Measurements from ENCODE around the gene GAL3ST2. TPM values are rescaled to one million over a fixed set of nuclear protein-coding genes. Genes with fewer than 3 reads are reported as not detected.
A peak's percentile ranks its signal among the peaks of the same experiment; 100 is the strongest.

GAL3ST2 gene
- total RNA-seq, 5 donors from 2014 or later (not counting 1 experiment from before 2014, with no cell fraction given), result 0.80 to 1.4 TPM; not detected in 3

DNA sequence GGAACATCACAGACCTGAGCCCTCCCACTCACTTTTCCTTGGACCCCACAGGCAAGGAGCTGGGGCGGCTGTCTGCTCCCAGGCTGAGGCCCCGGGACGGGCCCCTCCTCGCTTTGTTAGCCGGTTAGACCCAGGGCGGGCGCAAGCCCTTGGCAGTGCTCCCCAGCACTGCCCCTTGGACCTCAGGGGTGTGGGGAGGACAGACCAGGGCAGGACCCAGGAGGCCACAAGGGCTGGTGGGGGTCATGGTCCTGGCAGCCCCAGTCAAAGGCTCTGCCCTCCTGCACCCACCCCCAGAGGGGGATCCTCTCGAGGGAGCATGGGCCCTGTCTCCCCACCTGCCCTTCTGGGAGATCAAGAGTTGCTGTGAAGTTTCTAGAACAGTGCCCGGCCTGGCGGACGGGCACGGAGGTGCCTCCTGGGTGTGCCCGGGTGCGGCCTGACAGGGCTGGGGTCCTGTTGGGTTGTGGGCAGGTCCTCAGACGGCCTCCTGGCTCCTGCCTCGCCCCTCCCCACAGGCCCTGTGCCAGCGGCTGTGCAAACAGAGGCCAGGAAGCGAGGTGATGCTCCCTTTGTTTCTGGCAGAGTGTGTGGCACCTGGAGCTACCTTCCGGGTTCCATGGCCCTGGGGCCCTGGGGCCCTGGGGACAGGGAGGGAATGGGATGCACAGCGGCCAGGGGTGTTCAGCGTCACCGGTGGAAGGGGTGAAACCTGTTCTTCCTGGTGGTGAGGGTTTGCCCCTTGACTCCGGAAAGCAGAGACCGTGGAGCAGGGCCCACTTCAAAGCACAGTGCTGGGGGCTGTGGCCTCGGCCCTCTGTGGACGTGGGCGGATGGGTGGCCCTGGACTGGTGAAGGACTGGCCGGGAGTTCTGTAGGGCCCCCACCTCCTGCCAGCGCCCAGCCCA lies 2.9 kb upstream of the GAL3ST2 start:
- peaks cover 2 to 28% of the 10 kb centered on the region in 2 experiments for H3K4me1 ChIP-seq (ENCODE audit: control insufficient read depth in 1 of 2, extremely low read depth in 1 of 2, insufficient read depth in 2 of 2, low read length in 2 of 2)
- POLR2A ChIA-PET, result no interaction called here
- no peak overlapping the region for H3K4me3 ChIP-seq (ENCODE audit: control insufficient read depth in 1 of 2, extremely low read depth in 1 of 2, low read length in 1 of 2)
- H3K36me3 Mint-ChIP-seq, result no peaks in the 10 kb centered on the region
- no peaks in the 10 kb centered on the region for H3K27me3 Mint-ChIP-seq
- no peak overlapping the region for H3K27ac ChIP-seq (ENCODE audit: low read length)
- H3K4me1 Mint-ChIP-seq, result peaks cover 11 to 14% (median 12%) of the 10 kb centered on the region in 3 donors
- no peak overlapping the region for H3K27ac Mint-ChIP-seq
- no peaks in the 10 kb centered on the region for H3K9me3 ChIP-seq
- H3K4me3 Mint-ChIP-seq, result no peak overlapping the region
- H3K9me3 Mint-ChIP-seq, result no peaks in the 10 kb centered on the region
- peaks cover 0 to 44% of the 10 kb centered on the region in 2 experiments for H3K27me3 ChIP-seq (replicated peaks in 1 of 2; ENCODE audit: control insufficient read depth in 2 of 2, extremely low read depth in 1 of 2, insufficient read depth in 2 of 2, low read length in 1 of 2)
- 84% methylated on average over 24 of the region's 29 CpGs for WGBS (ENCODE audit: insufficient coverage)
- ATAC-seq (replicated peaks in 1 of 4) (no peak), DNase-seq (peak in 2 of 35 experiments; percentile 11 to 20)
- CTCF ChIA-PET, result no interaction called here
- H3K36me3 ChIP-seq (ENCODE audit: control insufficient read depth in 2 of 2, extremely low read depth in 1 of 2, insufficient read depth in 1 of 2, low read length in 1 of 2), result no peaks in the 10 kb centered on the region

DNA sequence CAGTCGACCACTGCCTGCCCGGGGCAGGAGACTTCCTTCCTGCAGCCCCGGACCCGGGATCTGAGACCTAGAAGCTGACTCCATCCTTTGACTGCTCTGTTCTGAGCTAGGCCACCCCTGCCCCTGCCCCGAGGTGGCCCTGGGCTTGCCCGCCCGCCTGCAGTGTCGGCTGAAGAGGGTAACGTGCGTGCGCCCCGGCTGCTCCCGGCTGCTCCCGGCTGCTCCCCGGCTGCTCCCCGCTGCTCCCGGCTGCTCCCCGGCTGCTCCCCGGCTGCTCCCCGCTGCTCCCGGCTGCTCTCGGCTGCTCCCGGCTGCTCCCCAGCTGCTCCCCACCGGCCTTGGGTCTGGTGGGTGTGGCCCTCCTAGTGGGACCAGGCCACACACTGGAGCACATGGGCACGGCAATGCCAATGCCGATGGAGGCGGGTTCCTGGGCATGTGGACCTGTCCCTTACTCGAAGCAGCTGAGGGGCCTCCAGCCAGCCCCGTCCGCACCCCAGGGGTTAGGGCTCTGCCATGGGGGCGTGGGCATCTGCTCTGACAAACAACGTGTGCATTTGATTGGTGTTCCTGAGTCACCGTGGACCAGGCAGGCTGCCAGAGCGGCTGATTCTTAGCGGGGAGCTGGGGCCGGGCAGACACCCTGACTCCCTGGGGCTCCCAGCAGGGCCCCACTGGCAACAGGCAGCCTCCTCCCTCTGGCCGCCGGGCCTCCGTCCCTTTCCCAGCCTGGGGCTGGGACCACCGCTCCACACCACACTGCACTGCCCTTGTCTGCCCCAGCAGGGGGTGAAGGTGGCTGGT lies 2.0 kb upstream of the GAL3ST2 start:
- no peaks in the 10 kb centered on the region for H3K9me3 Mint-ChIP-seq
- H3K9me3 ChIP-seq, result no peaks in the 10 kb centered on the region
- H3K4me3 ChIP-seq (ENCODE audit: control insufficient read depth in 1 of 2, extremely low read depth in 1 of 2, low read length in 1 of 2), result no peak overlapping the region
- H3K4me3 Mint-ChIP-seq, result no peak overlapping the region
- no peaks in the 10 kb centered on the region for H3K27me3 Mint-ChIP-seq
- H3K4me1 ChIP-seq (ENCODE audit: control insufficient read depth in 1 of 2, extremely low read depth in 1 of 2, insufficient read depth in 2 of 2, low read length in 2 of 2), result peaks cover 2 to 28% of the 10 kb centered on the region in 2 experiments
- H3K36me3 ChIP-seq (ENCODE audit: control insufficient read depth in 2 of 2, extremely low read depth in 1 of 2, insufficient read depth in 1 of 2, low read length in 1 of 2), result no peaks in the 10 kb centered on the region
- H3K4me1 Mint-ChIP-seq, result peaks cover 11 to 14% (median 12%) of the 10 kb centered on the region in 3 donors
- no peak overlapping the region for H3K27ac Mint-ChIP-seq
- ChIA-PET CTCF (no interaction called here), POLR2A (no interaction called here)
- DNase-seq, result peak in 2 of 35 experiments; percentile 11 to 22
- 75% methylated on average over 36 of the region's 40 CpGs for WGBS (ENCODE audit: insufficient coverage)
- H3K27ac ChIP-seq (ENCODE audit: low read length), result no peak overlapping the region
- ATAC-seq (replicated peaks in 1 of 4), result no peak
- H3K36me3 Mint-ChIP-seq, result no peaks in the 10 kb centered on the region
- peaks cover 0 to 44% of the 10 kb centered on the region in 2 experiments for H3K27me3 ChIP-seq (replicated peaks in 1 of 2; ENCODE audit: control insufficient read depth in 2 of 2, extremely low read depth in 1 of 2, insufficient read depth in 2 of 2, low read length in 1 of 2)

DNA sequence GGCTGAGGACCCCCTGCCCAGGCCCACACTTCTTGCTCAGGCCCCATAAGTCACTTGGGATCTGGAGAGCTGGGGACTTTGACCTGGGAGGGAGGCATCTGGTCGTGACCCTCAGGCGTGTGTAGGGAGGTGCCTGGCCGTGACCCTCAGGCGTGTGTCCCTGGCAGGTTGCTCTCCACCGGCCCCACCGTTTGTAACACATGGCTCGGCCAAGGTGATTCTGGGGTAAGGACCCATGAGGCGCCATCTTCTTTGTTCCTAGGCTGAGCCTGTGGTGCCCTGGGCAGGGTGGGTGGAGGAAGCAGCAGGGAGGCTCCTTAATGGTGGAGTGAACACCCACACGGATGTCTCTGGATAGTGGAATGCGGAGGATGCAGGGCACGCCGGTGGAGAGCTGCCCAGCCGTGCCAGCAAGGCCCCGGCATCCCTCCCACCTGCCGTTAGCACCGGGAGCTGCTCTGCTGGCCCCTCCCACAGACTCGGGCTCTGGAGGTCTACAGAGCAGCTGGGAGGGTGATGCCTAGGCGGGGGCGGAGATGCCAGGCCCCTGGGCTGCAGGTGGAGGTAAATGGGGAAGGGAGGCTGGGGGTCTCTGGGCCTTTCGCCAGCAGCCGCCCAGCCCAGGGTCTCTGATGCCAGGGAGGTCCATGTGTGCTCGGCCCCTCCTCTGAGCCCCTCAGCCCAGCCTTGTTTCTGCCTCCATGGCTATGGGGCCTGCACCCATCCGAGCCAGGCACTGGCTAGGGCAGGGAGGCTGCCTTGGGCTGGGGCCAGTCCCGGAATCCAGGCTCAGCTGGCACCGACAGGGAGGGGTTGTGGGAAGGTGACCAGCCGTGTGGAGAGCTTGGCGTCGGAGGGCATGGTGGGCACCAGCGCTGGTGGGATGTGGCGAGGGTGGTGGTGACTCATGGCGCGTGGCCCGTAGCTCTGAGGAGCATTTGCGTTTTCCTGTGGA lies 1.1 kb upstream of the GAL3ST2 start:
- Mint-ChIP-seq H3K36me3 (no peaks in the 10 kb centered on the region), H3K27me3 (no peaks in the 10 kb centered on the region), H3K27ac (no peak overlapping the region), H3K4me1 (peaks cover 11 to 14% (median 12%) of the 10 kb centered on the region in 3 donors), H3K4me3 (no peak overlapping the region), H3K9me3 (no peaks in the 10 kb centered on the region)
- H3K27me3 ChIP-seq (replicated peaks in 1 of 2; ENCODE audit: control insufficient read depth in 2 of 2, extremely low read depth in 1 of 2, insufficient read depth in 2 of 2, low read length in 1 of 2), result peaks cover 0 to 44% of the 10 kb centered on the region in 2 experiments
- H3K36me3 ChIP-seq (ENCODE audit: control insufficient read depth in 2 of 2, extremely low read depth in 1 of 2, insufficient read depth in 1 of 2, low read length in 1 of 2), result no peaks in the 10 kb centered on the region
- ChIA-PET POLR2A (no interaction called here), CTCF (no interaction called here)
- no peak overlapping the region for H3K4me3 ChIP-seq (ENCODE audit: control insufficient read depth in 1 of 2, extremely low read depth in 1 of 2, low read length in 1 of 2)
- WGBS (ENCODE audit: insufficient coverage), result 90% methylated on average over 32 of the region's 34 CpGs
- DNase-seq (peak in 2 of 35 experiments; percentile 10 to 21), ATAC-seq (replicated peaks in 1 of 4) (no peak)
- no peak overlapping the region for H3K27ac ChIP-seq (ENCODE audit: low read length)
- H3K4me1 ChIP-seq (ENCODE audit: control insufficient read depth in 1 of 2, extremely low read depth in 1 of 2, insufficient read depth in 2 of 2, low read length in 2 of 2), result peaks cover 2 to 28% of the 10 kb centered on the region in 2 experiments
- no peaks in the 10 kb centered on the region for H3K9me3 ChIP-seq

DNA sequence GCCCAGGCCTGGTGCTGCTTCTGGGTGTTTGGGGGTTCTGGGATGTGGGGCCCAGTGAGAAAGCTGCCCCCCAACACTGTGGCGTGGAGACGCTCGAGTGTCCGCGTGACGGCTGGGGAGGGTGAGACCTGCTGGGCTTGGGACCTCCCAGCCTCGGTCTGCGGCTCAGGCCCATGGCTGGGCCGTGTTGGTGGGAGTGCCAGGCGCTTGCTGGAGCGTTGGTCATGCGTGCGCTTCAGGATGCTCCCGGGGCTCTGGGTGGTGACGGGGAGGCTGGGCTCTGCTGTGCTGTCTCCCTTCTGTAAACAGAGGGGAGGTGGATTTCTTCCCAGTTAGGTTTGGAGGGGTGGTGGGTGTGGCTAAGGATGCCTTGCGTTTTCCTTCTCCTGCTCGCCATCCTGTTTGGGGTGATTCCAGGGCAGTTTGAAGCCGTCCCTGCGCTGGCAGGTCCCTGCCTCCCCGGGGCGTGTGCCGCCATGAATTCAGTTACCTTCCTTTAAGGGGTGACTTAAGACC lies 606 bp downstream of the GAL3ST2 start:
- H3K4me3 ChIP-seq (ENCODE audit: control insufficient read depth in 1 of 2, extremely low read depth in 1 of 2, low read length in 1 of 2), result no peak overlapping the region
- peaks cover 0 to 7% (median 0%) of the 10 kb centered on the region in 3 donors for H3K9me3 Mint-ChIP-seq
- H3K4me3 Mint-ChIP-seq, result no peak overlapping the region
- H3K27me3 ChIP-seq (replicated peaks in 1 of 2; ENCODE audit: control insufficient read depth in 2 of 2, extremely low read depth in 1 of 2, insufficient read depth in 2 of 2, low read length in 1 of 2), result peaks cover 0 to 44% of the 10 kb centered on the region in 2 experiments
- no peaks in the 10 kb centered on the region for H3K36me3 Mint-ChIP-seq
- H3K36me3 ChIP-seq (ENCODE audit: control insufficient read depth in 2 of 2, extremely low read depth in 1 of 2, insufficient read depth in 1 of 2, low read length in 1 of 2), result no peaks in the 10 kb centered on the region
- POLR2A ChIA-PET, result no interaction called here
- DNase-seq, result peak in 2 of 35 experiments; percentile 5 to 18
- CTCF ChIA-PET, result no interaction called here
- H3K9me3 ChIP-seq, result no peaks in the 10 kb centered on the region
- no peak for ATAC-seq (replicated peaks in 1 of 4)
- peaks cover 0 to 16% of the 10 kb centered on the region in 2 experiments for H3K4me1 ChIP-seq (ENCODE audit: control insufficient read depth in 1 of 2, extremely low read depth in 1 of 2, insufficient read depth in 2 of 2, low read length in 2 of 2)
- H3K4me1 Mint-ChIP-seq, result peaks cover 5 to 9% (median 6%) of the 10 kb centered on the region in 3 donors
- no peak overlapping the region for H3K27ac ChIP-seq (ENCODE audit: low read length)
- no peaks in the 10 kb centered on the region for H3K27me3 Mint-ChIP-seq
- 93% methylated on average over 20 of the region's 22 CpGs for WGBS (ENCODE audit: insufficient coverage)
- no peak overlapping the region for H3K27ac Mint-ChIP-seq

DNA sequence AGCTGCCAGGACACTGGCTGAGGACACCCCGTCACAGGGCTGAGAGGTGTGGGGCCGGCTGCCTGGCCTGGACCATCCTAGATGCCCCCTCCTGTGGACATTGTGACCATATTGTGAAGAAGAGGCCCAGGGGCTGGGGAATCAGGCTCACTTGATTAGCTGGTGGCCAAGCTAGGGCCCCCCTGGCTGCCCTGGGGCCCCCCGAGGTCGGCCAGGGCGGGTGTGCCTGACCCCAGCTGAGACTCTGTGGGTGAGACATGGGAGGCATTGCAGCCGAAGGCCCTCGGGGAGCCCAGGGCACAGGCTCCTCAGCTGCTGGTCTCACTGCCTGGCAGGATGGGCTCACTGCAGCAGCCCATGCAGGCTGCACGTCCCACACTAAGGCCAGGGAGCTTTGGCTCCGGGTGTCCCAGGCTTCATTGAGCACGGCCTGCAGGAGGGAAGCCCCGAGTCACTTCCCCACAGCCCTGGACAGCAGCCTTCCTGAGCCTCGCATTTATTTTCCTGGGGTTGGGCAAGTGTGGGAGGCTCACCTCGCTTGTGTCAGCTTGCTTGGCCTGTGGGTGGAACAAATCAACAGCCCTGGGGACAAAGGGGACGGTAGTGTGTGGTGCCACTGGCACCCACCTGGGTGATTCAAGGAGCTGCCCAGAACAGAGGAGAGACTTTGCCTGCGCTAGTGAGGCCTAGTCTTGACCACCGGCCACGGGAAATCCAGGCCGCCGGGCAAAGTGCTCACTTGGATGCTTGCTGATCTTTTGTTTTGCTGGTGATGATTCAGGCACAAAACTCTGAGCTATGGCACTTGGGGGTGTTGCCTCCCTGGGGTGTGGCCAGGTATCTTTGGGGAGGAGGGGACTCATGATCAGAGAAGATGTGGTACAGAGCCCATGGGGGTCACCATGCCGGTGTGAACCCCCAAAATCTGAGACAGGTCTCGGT lies 1.3 kb downstream of the GAL3ST2 start:
- Mint-ChIP-seq H3K9me3 (peaks cover 0 to 7% (median 0%) of the 10 kb centered on the region in 3 donors), H3K4me3 (no peak overlapping the region), H3K4me1 (peaks cover 0 to 2% (median 0%) of the 10 kb centered on the region in 3 donors), H3K36me3 (no peaks in the 10 kb centered on the region), H3K27me3 (no peaks in the 10 kb centered on the region), H3K27ac (no peak overlapping the region)
- peaks cover 0 to 10% of the 10 kb centered on the region in 2 experiments for H3K4me1 ChIP-seq (ENCODE audit: control insufficient read depth in 1 of 2, extremely low read depth in 1 of 2, insufficient read depth in 2 of 2, low read length in 2 of 2)
- 79% methylated on average over 16 of the region's 21 CpGs for WGBS (ENCODE audit: insufficient coverage)
- POLR2A ChIA-PET, result no interaction called here
- no peak for ATAC-seq (replicated peaks in 1 of 4)
- no peak overlapping the region for H3K27ac ChIP-seq (ENCODE audit: low read length)
- no peak for DNase-seq
- CTCF ChIA-PET, result no interaction called here
- no peaks in the 10 kb centered on the region for H3K36me3 ChIP-seq (ENCODE audit: control insufficient read depth in 2 of 2, extremely low read depth in 1 of 2, insufficient read depth in 1 of 2, low read length in 1 of 2)
- no peak overlapping the region for H3K4me3 ChIP-seq (ENCODE audit: control insufficient read depth in 1 of 2, extremely low read depth in 1 of 2, low read length in 1 of 2)
- H3K27me3 ChIP-seq (replicated peaks in 1 of 2; ENCODE audit: control insufficient read depth in 2 of 2, extremely low read depth in 1 of 2, insufficient read depth in 2 of 2, low read length in 1 of 2), result peaks cover 0 to 44% of the 10 kb centered on the region in 2 experiments
- H3K9me3 ChIP-seq, result no peaks in the 10 kb centered on the region
